Spinal cord (tissue), 10 donors: ENCODE measurements around the gene PGBD2. TPM values are rescaled to one million over a fixed set of nuclear protein-coding genes. Genes with fewer than 3 reads are reported as not detected.
"Not testable (repeated sequence)": the region's sequence is repeated elsewhere in the genome, so short reads cannot be mapped to it uniquely, and the experiment has no call there.

ENCODE experiments used
- DNase-seq, 6 donors: peaks; one replicate each; pipeline versions ENCODE4 v3.0.0 to v3.0.0-alpha.2; 2013 to 2015; ENCODE audit warnings: low spot score in 6 of 6, low read depth in 4 of 6
- H3K27ac ChIP-seq: one replicate; pipeline ENCODE4 v1.5.1; 2013; ENCODE audit warnings: low read depth, low read length, control low read depth
- H3K27me3 ChIP-seq: one replicate; pipeline ENCODE4 v1.6.1; 2013; ENCODE audit warnings: low read length; ENCODE audit not compliant: control insufficient read depth, insufficient read depth
- H3K36me3 ChIP-seq: one replicate; pipeline ENCODE4 v1.6.1; 2013; ENCODE audit warnings: low read length; ENCODE audit not compliant: control insufficient read depth, insufficient read depth
- H3K4me1 ChIP-seq: one replicate; pipeline ENCODE4 v1.6.1; 2013; ENCODE audit warnings: low read length; ENCODE audit not compliant: control insufficient read depth, insufficient read depth
- H3K4me3 ChIP-seq: one replicate; pipeline ENCODE4 v1.5.1; 2013; ENCODE audit warnings: low read depth, low read length, control low read depth
- H3K9me3 ChIP-seq: one replicate; pipeline ENCODE4 v1.6.1; 2013; ENCODE audit warnings: low read length; ENCODE audit not compliant: control insufficient read depth, insufficient read depth
- WGBS: methylation state at CpG from one replicate; pipeline ENCODE4 v1.1.5; 2013; ENCODE audit warnings: missing lambda C conversion rate; ENCODE audit not compliant: insufficient coverage; 5-methylcytosine and 5-hydroxymethylcytosine counted together
- polyA plus RNA-seq, 2 donors: library from polyadenylated mRNA; unstranded; fragments of 120-200 nt; gene quantifications; one replicate each; pipeline ENCODE4 v1.2.1, GENCODE V29; 2013; ENCODE audit not compliant: insufficient read length in 2 of 2
- total RNA-seq, 2 donors: library from RNA; depleted of rRNA in 1 of 2; stranded (reverse); fragments of 120-200 nt in 1 of 2; fragments of >200 nt in 1 of 2; gene quantifications; one replicate each; pipeline versions ENCODE4 v1.2.3 to v1.2.4, GENCODE V29; 2013 to 2014
- donor health status: healthy.

The PGBD2 gene
- total and polyA plus RNA-seq, 4 donors, result 6.8 to 8.9 (median 7.5) TPM

- no peaks in the 10 kb centered on the region for H3K9me3 ChIP-seq
- peak overlapping the region; percentile 68 for H3K4me3 ChIP-seq
- H3K36me3 ChIP-seq, result no peaks in the 10 kb centered on the region
- peak in 4 of 6 donors; percentile 69 to 96 (median 82) for DNase-seq
- peak overlapping the region; percentile 75 for H3K27ac ChIP-seq
- H3K4me1 ChIP-seq, result peaks cover 24% of the 10 kb centered on the region
- no peaks in the 10 kb centered on the region for H3K27me3 ChIP-seq
- WGBS, result 2% methylated on average over 46 of the region's 46 CpGs
These were observed 42.8 kb upstream of the PGBD2 start for GRCh38 chr1:248862998-248863881.

- no peak overlapping the region for H3K4me3 ChIP-seq
- H3K27me3 ChIP-seq, result no peaks in the 10 kb centered on the region
- no peaks in the 10 kb centered on the region for H3K9me3 ChIP-seq
- peaks cover 12% of the 10 kb centered on the region for H3K4me1 ChIP-seq
- DNase-seq, result no peak
- H3K36me3 ChIP-seq, result no peaks in the 10 kb centered on the region
- no peak overlapping the region for H3K27ac ChIP-seq
- WGBS, result 93% methylated on average over 3 of the region's 3 CpGs
These were observed 34.1 kb upstream of the PGBD2 start for GRCh38 chr1:248871837-248872401.

- Histone ChIP-seq H3K36me3 (no peaks in the 10 kb centered on the region), H3K9me3 (no peaks in the 10 kb centered on the region), H3K4me3 (peak overlapping the region; percentile 94), H3K27ac (peak overlapping the region; percentile 99), H3K4me1 (peaks cover 12% of the 10 kb centered on the region), H3K27me3 (no peaks in the 10 kb centered on the region)
- WGBS, result 0% methylated on average over 10 of the region's 31 CpGs
- peak in 5 of 6 donors; percentile 56 to 88 (median 60) for DNase-seq
These were observed 33.2 kb upstream of the PGBD2 start for GRCh38 chr1:248872752-248873408.

GRCh38 chr1:248873409-248873992, 32.5 kb upstream of the PGBD2 start:
- H3K27me3 ChIP-seq, result no peaks in the 10 kb centered on the region
- peak; percentile 92 to 99 (median 94) for DNase-seq
- no peaks in the 10 kb centered on the region for H3K36me3 ChIP-seq
- no peaks in the 10 kb centered on the region for H3K9me3 ChIP-seq
- H3K4me1 ChIP-seq, result peaks cover 12% of the 10 kb centered on the region
- under 1% methylated on average over 39 of the region's 41 CpGs for WGBS
- peak overlapping the region; percentile 94 for H3K4me3 ChIP-seq
- H3K27ac ChIP-seq, result peak overlapping the region; percentile 99

GRCh38 chr1:248873993-248874533, 32.0 kb upstream of the PGBD2 start:
- Histone ChIP-seq H3K4me3 (peak overlapping the region; percentile 94), H3K4me1 (peaks cover 12% of the 10 kb centered on the region), H3K27me3 (no peaks in the 10 kb centered on the region), H3K9me3 (no peaks in the 10 kb centered on the region), H3K27ac (peak overlapping the region; percentile 99), H3K36me3 (no peaks in the 10 kb centered on the region)
- peak in 5 of 6 donors; percentile 82 to 99 (median 90) for DNase-seq
- WGBS, result 5% methylated on average over 17 of the region's 23 CpGs

- 100% methylated on average over 1 of the region's 1 CpG for whole genome bisulfite sequencing
- Histone ChIP-seq H3K4me1 (no peaks in the 10 kb centered on the region), H3K4me3 (no peak overlapping the region), H3K9me3 (no peaks in the 10 kb centered on the region), H3K27ac (no peak overlapping the region), H3K36me3 (no peaks in the 10 kb centered on the region), H3K27me3 (no peaks in the 10 kb centered on the region)
- DNase-seq, result no peak
These were observed 24.8 kb upstream of the PGBD2 start for GRCh38 chr1:248881261-248881660.

GRCh38 chr1:248882427-248882826, 23.6 kb upstream of the PGBD2 start:
- not testable (repeated sequence) for H3K9me3 ChIP-seq, H3K27ac ChIP-seq, DNase-seq, H3K36me3 ChIP-seq, H3K27me3 ChIP-seq, H3K4me1 ChIP-seq, H3K4me3 ChIP-seq
- no CpG with 5 or more reads among the region's 7 CpGs for WGBS

- Histone ChIP-seq H3K36me3 (no peaks in the 10 kb centered on the region), H3K27ac (no peak overlapping the region), H3K4me3 (no peak overlapping the region), H3K9me3 (no peaks in the 10 kb centered on the region), H3K4me1 (no peaks in the 10 kb centered on the region), H3K27me3 (no peaks in the 10 kb centered on the region)
- WGBS, result no CpG with 5 or more reads among the region's 1 CpG
- no peak for DNase-seq
These were observed 21.3 kb upstream of the PGBD2 start for GRCh38 chr1:248884632-248885295.

- no peaks in the 10 kb centered on the region for H3K36me3 ChIP-seq
- H3K4me1 ChIP-seq, result no peaks in the 10 kb centered on the region
- WGBS, result no CpG with 5 or more reads among the region's 1 CpG
- H3K27me3 ChIP-seq, result no peaks in the 10 kb centered on the region
- DNase-seq, result no peak
- H3K4me3 ChIP-seq, result no peak overlapping the region
- no peak overlapping the region for H3K27ac ChIP-seq
- H3K9me3 ChIP-seq, result no peaks in the 10 kb centered on the region
These were observed 20.4 kb upstream of the PGBD2 start for GRCh38 chr1:248885646-248886045.
